GM21737 (cell line): ENCODE measurements around the gene TMEM185A.
A peak's percentile ranks its signal among the peaks of the same experiment; 100 is the strongest.
"Not testable (repeated sequence)": the region's sequence is repeated elsewhere in the genome, so short reads cannot be mapped to it uniquely, and the experiment has no call there.

Experiments used
- ATAC-seq: cut with Tn5 transposase; IDR thresholded peaks from one replicate; pipeline ENCODE4 v1.9.1; 2021; ENCODE audit warnings: mild to moderate bottlenecking, moderate library complexity; ENCODE audit not compliant: unreplicated experiment

TMEM185A gene

DNA sequence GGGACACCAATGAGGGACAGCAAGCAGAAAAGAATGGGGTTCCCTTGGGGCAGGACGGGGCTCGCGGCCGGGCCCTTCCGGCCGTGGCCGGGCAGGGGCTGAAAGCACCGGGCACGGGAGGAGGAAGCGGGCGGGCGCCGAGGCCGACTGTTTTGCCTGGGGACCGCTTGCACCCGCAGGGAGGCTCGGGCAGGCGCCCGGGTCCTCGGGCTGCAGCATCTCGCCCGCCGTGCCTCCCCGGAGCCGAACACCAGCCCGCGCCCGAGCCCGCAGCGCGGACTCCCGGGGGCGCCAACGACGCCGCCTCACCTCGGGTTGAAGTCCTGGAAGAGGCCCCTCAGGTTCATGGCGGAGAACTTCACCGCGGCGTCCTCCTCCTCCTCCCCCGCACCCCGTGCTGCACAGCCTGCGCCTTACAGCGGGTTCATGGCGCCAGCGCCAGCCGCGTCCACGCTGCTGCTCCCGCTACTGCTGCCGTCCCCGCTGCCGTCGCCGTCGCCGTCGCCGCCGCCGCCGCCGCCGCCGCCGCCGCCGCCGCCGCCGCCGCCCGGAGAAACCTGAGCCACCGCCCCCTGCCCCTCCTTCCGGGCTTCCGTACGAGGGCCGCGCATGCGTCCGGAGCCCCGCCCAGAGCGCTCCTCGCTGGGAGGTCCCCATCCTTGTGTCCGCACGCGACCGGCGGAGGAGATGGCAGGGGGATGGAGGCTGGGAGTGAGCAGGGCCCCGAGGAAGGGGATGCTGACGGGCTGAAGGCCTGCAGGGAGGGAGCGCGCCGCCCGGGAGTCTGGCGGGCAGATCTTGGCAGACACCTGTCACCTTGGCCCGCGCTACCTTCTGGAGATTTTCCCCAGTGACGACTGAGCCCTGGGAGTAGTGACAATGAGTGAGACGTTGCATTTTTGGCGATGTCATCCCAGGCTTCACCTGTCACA is at the start of gene TMEM185A:
Gene TMEM185A, minus strand, starts transcription at position 559 of the 932 bp plus-strand sequence. Its CDS starts 212 bp downstream, at position 347.
- peak; percentile 92 for ATAC-seq

- ATAC-seq, result no peak
Measured at GRCh38 chrX:149681182-149681581, 49.6 kb upstream of the TMEM185A start.

DNA sequence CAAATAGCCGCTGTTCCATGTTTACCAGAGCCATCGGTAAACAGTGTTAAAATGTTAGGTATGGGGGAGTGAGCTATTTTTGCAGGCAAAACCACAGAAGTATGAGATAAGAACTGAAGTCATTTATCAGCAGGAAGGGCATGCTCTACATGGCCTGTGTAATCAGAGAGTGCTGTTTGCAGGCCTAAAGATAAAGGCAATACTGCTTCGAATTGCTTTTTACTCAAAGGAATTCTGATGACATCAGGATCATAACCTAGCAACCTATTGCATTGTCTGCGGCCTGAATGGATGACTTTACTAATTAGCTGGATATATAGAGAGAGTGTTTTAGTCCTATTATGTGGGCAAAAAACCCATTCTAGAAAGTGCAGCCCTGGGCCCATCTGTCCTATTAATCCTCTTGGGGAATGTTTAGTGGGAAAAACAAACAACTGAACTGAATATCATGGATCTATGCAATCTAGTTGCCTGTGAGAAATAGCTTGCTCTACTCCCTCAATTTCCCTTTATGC is 47.6 kb upstream of the TMEM185A start:
- ATAC-seq, result not testable (repeated sequence)

GRCh38 chrX:149675554-149675953 is 44.0 kb upstream of the TMEM185A start:
- not testable (repeated sequence) for ATAC-seq

DNA sequence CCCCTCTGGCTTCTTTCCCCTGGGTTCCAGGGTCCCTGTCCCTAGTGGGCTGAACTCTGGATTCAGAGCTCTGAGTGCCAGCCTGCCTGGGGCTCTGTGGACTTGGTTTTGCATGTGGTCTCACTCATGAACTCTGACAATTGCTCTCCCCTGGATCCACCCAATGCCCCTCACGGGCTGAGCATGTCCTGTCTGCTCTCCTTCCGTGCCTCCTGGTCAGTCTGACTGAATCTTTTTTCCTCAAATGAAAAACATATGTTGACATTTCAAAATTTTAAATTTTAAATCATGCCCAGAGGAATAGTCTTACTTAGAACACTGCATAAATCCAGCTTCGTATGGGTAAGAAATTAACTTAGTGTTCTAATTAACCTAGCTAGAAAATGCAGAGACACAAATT is 43.5 kb upstream of the TMEM185A start:
- not testable (repeated sequence) for ATAC-seq

DNA sequence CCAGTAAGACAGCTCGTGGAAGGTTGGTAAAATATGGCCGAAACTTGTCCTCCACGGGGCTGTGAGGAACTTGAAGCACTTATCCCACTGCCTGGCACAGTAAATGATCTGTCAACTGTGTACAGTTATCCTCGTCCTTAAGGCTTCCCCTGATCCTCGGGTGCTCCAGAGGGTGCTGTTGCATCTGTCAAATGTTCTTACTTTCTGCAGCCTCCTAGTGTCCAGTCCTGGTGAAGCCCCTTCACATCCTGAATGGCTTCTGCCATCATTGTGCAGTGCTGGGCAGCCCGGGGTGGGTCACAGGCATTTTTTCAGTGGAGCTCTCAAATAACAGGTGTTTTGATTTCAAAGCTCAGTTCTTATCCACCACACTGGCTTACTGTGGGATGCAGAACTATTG is 29.0 kb upstream of the TMEM185A start:
- not testable (repeated sequence) for ATAC-seq

GRCh38 chrX:149656260-149656884 is 24.8 kb upstream of the TMEM185A start:
- ATAC-seq, result not testable (repeated sequence)

DNA sequence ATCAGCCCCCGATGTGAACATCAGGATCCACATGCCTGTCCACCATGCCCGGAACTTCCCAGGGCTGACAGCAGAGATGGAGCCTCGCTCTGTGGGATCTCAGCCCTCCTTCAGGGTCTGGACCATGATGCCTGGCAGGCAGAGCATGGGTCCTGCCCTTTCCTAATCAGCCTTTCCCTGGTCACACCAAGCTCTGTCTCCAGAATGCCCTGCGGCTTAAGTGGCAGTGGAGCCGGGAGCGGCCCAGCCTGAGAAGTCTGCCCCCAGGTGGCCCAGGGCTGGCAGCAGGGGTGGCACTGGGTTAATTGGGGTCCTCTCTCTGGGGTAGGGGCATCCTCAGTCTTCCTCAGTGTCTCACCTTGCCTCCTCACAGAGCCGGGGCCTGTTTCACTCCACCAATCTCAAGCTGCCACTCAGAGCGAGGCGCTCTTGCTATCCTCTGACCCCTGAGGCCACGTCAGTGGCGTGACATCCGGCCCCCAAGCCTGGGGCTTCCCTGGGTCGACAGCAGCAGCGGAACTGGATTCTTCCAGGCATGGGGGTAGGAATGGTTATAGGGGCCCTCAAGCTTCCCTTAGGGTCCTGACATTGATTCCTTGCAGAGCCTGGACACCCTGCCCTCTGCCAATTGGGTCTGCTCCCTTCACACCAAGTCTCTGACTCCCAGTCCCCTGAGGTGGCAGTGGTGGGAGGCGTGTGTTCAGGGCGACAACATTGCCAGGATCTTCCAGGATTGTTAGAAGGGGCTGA is 20.8 kb upstream of the TMEM185A start:
- ATAC-seq, result no peak

DNA sequence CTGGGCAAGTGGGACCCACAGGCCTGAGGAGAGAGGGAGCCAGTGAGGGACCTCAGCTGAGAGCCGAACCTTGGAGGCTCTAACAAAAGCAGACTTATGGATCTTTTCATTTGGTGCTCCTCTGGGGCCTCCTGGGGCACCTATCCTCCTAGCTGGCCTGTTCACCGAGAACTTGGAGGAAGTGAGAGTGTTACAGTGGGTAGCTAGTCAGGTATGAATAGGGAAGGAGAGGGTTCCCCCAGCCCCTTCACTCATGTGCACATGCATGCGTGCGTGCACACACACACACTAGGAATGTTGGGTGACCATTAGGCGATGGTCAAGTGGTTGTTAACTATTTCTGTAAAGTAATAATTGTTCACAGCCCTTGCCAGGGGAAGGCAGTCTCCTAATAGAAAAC is 18.6 kb upstream of the TMEM185A start:
- ATAC-seq, result no peak

DNA sequence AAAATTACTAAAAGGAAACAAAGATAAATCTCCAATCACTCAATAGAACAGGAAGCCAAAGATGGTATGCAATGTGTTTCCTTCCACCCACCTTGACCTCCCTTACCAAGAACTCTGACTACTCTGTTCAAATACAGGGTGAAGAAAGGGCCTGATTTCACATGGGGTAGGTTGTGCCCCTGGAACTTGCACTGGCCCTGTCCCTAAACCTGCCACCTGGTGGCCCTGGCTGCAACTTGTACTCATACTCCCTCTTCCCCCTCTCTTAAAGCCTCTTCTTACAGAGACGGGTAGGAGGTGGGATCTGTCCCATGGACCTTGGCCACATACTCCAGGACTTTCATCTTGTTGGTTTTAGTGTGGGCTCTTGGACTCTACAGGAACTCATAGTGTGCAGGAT is 17.3 kb upstream of the TMEM185A start:
- no peak for ATAC-seq

GRCh38 chrX:149647505-149647904 is 15.9 kb upstream of the TMEM185A start:
- ATAC-seq, result no peak

- ATAC-seq, result no peak
Measured at GRCh38 chrX:149643496-149643895, 11.9 kb upstream of the TMEM185A start.

DNA sequence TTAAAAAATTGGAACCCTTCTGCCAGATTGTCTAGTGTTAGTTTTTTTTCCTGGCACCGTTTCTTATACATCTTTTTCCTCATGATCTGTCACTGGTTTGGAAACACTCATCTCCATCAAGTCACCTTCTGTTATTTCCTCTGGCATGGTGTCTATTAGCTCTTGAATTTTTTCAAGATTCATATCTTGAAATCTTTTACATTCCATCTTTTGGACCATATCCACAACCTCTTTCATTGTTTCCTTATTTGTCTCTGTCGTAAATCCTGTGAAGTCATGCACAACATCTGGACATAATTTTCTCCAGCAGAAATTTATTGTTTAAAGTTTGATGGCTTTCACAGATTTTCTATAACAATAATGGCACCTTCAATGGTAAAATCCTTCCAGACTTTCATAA is 10.2 kb upstream of the TMEM185A start:
- ATAC-seq, result no peak

DNA sequence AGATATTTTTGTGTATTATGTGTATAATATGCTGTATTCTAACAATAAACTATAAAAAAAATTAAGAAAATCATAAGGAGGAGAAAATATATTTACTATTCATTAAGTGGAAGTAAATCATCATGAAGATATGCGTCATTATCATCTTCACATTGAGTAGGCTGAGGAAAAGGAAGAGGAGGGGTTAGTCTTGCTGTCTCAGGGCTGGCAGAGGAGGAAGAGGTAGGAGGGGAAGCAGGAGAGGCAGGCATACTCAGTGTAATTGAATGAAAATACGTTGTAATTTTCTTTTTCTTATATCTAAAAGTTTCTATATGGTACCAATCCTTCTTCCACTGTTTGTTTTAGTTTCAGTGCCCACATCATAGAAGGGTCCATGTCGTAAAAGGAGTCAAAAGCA is 9.8 kb upstream of the TMEM185A start:
- ATAC-seq, result no peak

- no peak for ATAC-seq
Measured at GRCh38 chrX:149639568-149639967, 8.0 kb upstream of the TMEM185A start.

DNA sequence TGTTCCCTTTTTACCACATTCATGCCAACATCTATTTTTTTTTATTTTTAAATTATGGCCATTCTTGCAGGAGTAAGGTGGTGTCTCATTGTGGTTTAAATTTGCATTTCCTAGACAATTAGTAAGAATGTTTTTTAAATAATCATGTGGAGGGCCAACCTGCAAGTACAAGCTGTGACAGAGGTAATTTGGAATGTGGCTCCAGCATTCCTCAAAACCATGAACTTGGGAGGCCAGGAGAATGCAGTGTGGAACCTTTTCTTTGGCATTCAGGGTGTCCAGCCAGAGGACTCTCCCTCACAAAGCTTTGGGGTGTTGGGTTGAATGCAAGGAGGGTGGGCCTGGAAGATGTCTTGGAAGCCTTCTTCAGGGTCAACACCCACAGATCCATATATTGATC is 7.3 kb upstream of the TMEM185A start:
- no peak for ATAC-seq

- ATAC-seq, result no peak
Measured at GRCh38 chrX:149633511-149633910, 1.9 kb upstream of the TMEM185A start.

DNA sequence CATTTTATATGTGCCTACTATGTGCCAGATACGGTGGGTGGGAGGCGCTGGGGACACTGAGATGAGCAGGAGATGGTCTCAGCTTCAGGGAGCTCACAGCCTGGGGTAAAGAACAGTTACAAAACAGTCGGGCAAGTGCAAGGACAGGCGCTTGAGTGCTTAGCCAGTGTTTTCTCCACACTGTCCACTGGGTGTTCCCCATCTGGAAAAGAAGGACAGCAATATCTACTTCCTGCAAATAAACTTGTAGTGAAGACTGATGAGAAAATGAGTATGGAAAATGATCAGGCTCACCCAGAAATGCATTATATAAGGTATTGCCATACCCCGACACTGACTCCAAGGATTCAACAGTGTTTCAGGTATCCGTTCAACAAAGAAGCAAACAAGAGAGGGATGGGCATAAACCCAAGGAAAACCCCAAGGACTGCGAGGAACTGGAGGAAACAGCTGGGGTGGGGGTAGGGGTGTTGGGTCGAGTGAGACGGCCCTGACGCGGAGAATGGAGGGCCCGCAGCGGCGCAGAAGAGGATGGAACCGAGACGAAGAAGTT is 835 bp downstream of the TMEM185A start:
- no peak for ATAC-seq

GRCh38 chrX:149629730-149630387 is 1.7 kb downstream of the TMEM185A start:
- no peak for ATAC-seq

DNA sequence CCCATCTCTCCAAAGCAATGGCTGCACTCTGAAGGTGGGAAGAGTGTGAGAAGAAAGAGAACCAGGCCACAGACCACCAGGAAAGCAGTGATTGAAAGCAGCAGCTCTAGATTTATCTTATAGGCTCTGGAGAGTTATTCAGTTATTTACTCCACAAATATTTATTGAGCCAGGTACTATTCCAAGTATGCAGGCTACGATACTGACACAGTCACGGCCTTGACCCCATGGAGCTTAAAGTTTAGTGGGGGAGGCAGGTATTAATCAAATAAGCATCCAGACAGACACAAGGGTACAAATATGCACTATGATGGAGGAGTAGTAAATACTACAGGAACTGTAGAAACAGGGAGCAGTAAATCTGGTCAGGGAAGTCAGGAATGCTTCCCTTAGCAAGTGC is 2.8 kb downstream of the TMEM185A start:
- no peak for ATAC-seq
